Natural killer cell (primary cell): ENCODE measurements around the gene MPPED1. TPM values are rescaled to one million over a fixed set of nuclear protein-coding genes. Genes with fewer than 3 reads are reported as not detected.

Experiments used
- ATAC-seq, 3 donors: fragments of 150-1000 bp in 2 of 3; fragments of 200-7000 bp in 1 of 3; cut with Tn5 transposase; 1 replicate in 1 of 3; 2 replicates in 2 of 3; pipeline ENCODE4 v1.10.0; 2021; ENCODE audit warnings: mild to moderate bottlenecking in 2 of 3, moderate library complexity in 2 of 3
- DNase-seq, 2 donors: peaks; one replicate each; pipeline versions ENCODE4 v3.0.0 to v3.0.0-alpha.2; 2013 to 2021; ENCODE audit warnings: mixed read lengths in 1 of 2
- H3K27ac ChIP-seq: one replicate; pipeline ENCODE4 v1.5.1; 2013; ENCODE audit warnings: mild to moderate bottlenecking, low read length
- H3K27me3 ChIP-seq: one replicate; pipeline ENCODE4 v1.6.1; 2013; ENCODE audit warnings: low read length; ENCODE audit not compliant: control insufficient read depth, insufficient read depth
- H3K36me3 ChIP-seq: one replicate; pipeline ENCODE4 v1.6.1; 2013; ENCODE audit warnings: low read length; ENCODE audit not compliant: control insufficient read depth, insufficient read depth
- H3K4me1 ChIP-seq: one replicate; pipeline ENCODE4 v1.6.1; 2013; ENCODE audit warnings: low read length; ENCODE audit not compliant: control insufficient read depth, insufficient read depth
- H3K4me3 ChIP-seq: one replicate; pipeline ENCODE4 v1.5.1; 2013; ENCODE audit warnings: low read length
- H3K9me3 ChIP-seq: one replicate; pipeline ENCODE4 v1.6.1; 2013; ENCODE audit warnings: low read length; ENCODE audit not compliant: control insufficient read depth, insufficient read depth
- H3K27ac Mint-ChIP-seq, 2 donors: one replicate each; pipeline ENCODE4 v1.8.0; 2022; ENCODE audit warnings: mild to moderate bottlenecking in 2 of 2, mixed read lengths in 2 of 2, moderate library complexity in 1 of 2
- H3K27me3 Mint-ChIP-seq, 2 donors: one replicate each; pipeline ENCODE4 v1.8.0; 2022; ENCODE audit warnings: low read depth in 2 of 2, mixed read lengths in 2 of 2
- H3K36me3 Mint-ChIP-seq: one replicate; pipeline ENCODE4 v1.8.0; 2022; ENCODE audit warnings: mixed read lengths
- H3K4me1 Mint-ChIP-seq, 2 donors: one replicate each; pipeline ENCODE4 v1.8.0; 2022; ENCODE audit warnings: mixed read lengths in 2 of 2
- H3K4me3 Mint-ChIP-seq: one replicate; pipeline ENCODE4 v1.8.0; 2022; ENCODE audit warnings: mild to moderate bottlenecking, moderate library complexity, mixed read lengths
- H3K9me3 Mint-ChIP-seq, 2 donors: one replicate each; pipeline ENCODE4 v1.8.0; 2022; ENCODE audit warnings: mixed read lengths in 2 of 2
- CTCF ChIP-seq: fragments of 200-600 bp; IDR thresholded peaks from one replicate; pipeline ENCODE4 v1.8.0; 2022; ENCODE audit warnings: antibody characterized with exemption
- WGBS: methylation state at CpG from one replicate; pipeline ENCODE4 v1.1.7; 2013; ENCODE audit warnings: missing lambda C conversion rate; ENCODE audit not compliant: insufficient coverage; 5-methylcytosine and 5-hydroxymethylcytosine counted together
- intact Hi-C: fragments of 100-400 bp; cut with micrococcal nuclease; formaldehyde crosslinking; loops from one replicate; pipeline ENCODE4 v1.14.2; 2022
- total RNA-seq, 4 donors: library from RNA; stranded (reverse); fragments of 120-200 nt in 1 of 4; gene quantifications; one replicate each; pipeline versions ENCODE4 v1.2.3 to v1.2.4, GENCODE V29; 2013 to 2022

MPPED1 gene
- total RNA-seq, 3 donors from 2014 or later (not counting 1 experiment from before 2014, with no cell fraction given) = not detected

- no peak for DNase-seq
- Histone ChIP-seq H3K36me3 (no peaks in the 10 kb centered on the region), H3K4me1 (peaks cover 6% of the 10 kb centered on the region), H3K27me3 (peaks cover 12% of the 10 kb centered on the region), H3K27ac (no peak overlapping the region), H3K4me3 (no peak overlapping the region), H3K9me3 (no peaks in the 10 kb centered on the region)
- 83% methylated on average over 1 of the region's 3 CpGs for WGBS
- no peaks in the 10 kb centered on the region for H3K36me3 Mint-ChIP-seq
- no peak overlapping the region for H3K4me3 Mint-ChIP-seq
- H3K27ac Mint-ChIP-seq = no peak overlapping the region
- intact Hi-C loops = no loop called here
- ATAC-seq = no peak
- TF ChIP-seq CTCF = no peak
- peaks cover 14 to 27% of the 10 kb centered on the region in 2 donors for H3K27me3 Mint-ChIP-seq
- H3K9me3 Mint-ChIP-seq = no peaks in the 10 kb centered on the region
- H3K4me1 Mint-ChIP-seq = peaks cover 0 to 6% of the 10 kb centered on the region in 2 donors
Measured at GRCh38 chr22:43390166-43390565, 21.6 kb upstream of the MPPED1 start.

- no peaks in the 10 kb centered on the region for H3K9me3 Mint-ChIP-seq
- H3K36me3 Mint-ChIP-seq = no peaks in the 10 kb centered on the region
- H3K4me3 ChIP-seq = no peak overlapping the region
- DNase-seq (no peak), ATAC-seq (no peak)
- no peak overlapping the region for H3K27ac Mint-ChIP-seq
- H3K27me3 Mint-ChIP-seq = peaks cover 10 to 20% of the 10 kb centered on the region in 2 donors
- H3K4me1 Mint-ChIP-seq = peaks cover 0 to 6% of the 10 kb centered on the region in 2 donors
- no peak for TF ChIP-seq CTCF
- H3K4me1 ChIP-seq = peaks cover 1% of the 10 kb centered on the region
- WGBS = 88% methylated on average over 4 of the region's 4 CpGs
- no peak overlapping the region for H3K4me3 Mint-ChIP-seq
- intact Hi-C loops = no loop called here
- no peak overlapping the region for H3K27ac ChIP-seq
- no peaks in the 10 kb centered on the region for H3K9me3 ChIP-seq
- H3K27me3 ChIP-seq = peaks cover 10% of the 10 kb centered on the region
- H3K36me3 ChIP-seq = no peaks in the 10 kb centered on the region
Measured at GRCh38 chr22:43390872-43391271, 20.9 kb upstream of the MPPED1 start.

GRCh38 chr22:43391306-43391705 is 20.5 kb upstream of the MPPED1 start:
- Histone ChIP-seq H3K27me3 (peaks cover 10% of the 10 kb centered on the region), H3K36me3 (no peaks in the 10 kb centered on the region), H3K27ac (no peak overlapping the region), H3K9me3 (no peaks in the 10 kb centered on the region), H3K4me1 (no peaks in the 10 kb centered on the region), H3K4me3 (no peak overlapping the region)
- WGBS = 78% methylated on average over 3 of the region's 3 CpGs
- Mint-ChIP-seq H3K9me3 (no peaks in the 10 kb centered on the region), H3K27ac (no peak overlapping the region), H3K4me1 (peaks cover 0 to 6% of the 10 kb centered on the region in 2 donors), H3K27me3 (peaks cover 10 to 17% of the 10 kb centered on the region in 2 donors), H3K4me3 (no peak overlapping the region), H3K36me3 (no peaks in the 10 kb centered on the region)
- no peak for ATAC-seq
- intact Hi-C loops = no loop called here
- DNase-seq = no peak
- TF ChIP-seq CTCF = no peak

GRCh38 chr22:43392385-43392989 is 19.3 kb upstream of the MPPED1 start:
- 90% methylated on average over 9 of the region's 9 CpGs for WGBS
- ATAC-seq = no peak
- Mint-ChIP-seq H3K27ac (no peak overlapping the region), H3K4me3 (no peak overlapping the region), H3K9me3 (no peaks in the 10 kb centered on the region), H3K4me1 (peaks cover 0 to 6% of the 10 kb centered on the region in 2 donors), H3K27me3 (peaks cover 12 to 21% of the 10 kb centered on the region in 2 donors), H3K36me3 (no peaks in the 10 kb centered on the region)
- Histone ChIP-seq H3K9me3 (no peaks in the 10 kb centered on the region), H3K27ac (no peak overlapping the region), H3K36me3 (no peaks in the 10 kb centered on the region), H3K27me3 (peaks cover 6% of the 10 kb centered on the region), H3K4me3 (no peak overlapping the region), H3K4me1 (no peaks in the 10 kb centered on the region)
- intact Hi-C loops = no loop called here
- no peak for DNase-seq
- no peak for TF ChIP-seq CTCF
